Lower leg skin (tissue), 3 donors: Measurements from ENCODE around the gene TCEAL5.

Experiments
- CTCF ChIP-seq, 3 donors: fragments of 450-650 bp; IDR thresholded peaks; one replicate each; pipeline ENCODE4 v1.5.1; 2016; ENCODE audit warnings: antibody characterized with exemption in 3 of 3, mild to moderate bottlenecking in 3 of 3, moderate library complexity in 2 of 3
- POLR2A ChIP-seq, 2 donors: fragments of 450-650 bp; IDR thresholded peaks; one replicate each; pipeline ENCODE4 v1.6.1; 2016 to 2017; ENCODE audit warnings: antibody characterized with exemption in 2 of 2, mild to moderate bottlenecking in 1 of 2, moderate library complexity in 1 of 2

DNA sequence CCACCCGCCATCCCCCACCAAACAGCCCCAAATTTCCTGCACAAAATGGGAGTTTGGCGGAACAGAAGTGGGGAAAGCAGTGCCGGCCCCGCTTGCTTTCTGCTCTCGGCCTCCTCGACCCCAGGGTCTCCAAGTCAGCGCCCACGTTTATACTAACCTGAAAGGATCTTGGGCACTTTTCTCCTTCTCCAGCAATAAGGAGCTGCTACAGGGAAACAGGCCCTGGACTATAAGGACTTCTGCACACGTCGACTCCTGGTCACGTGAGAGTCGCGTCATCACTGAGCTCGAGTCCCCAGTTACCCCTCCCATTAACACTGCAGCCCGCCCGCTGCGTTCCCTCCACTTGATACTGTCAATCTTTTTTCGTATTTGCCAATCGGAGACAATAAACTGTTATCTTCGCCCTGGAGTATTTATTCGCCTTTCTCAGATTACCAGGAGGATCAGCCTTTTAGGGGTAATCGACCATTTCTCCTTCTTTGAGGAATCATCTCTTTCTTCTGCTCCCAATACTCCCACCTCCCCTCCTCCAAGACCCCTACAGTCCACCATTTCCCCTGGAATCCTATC, 21.5 kb downstream of the TCEAL5 start, which contains the start of gene TCEAL8:
- TF ChIP-seq POLR2A (IDR thresholded peaks at IDR 0.05), result no peak
- TF ChIP-seq CTCF (IDR thresholded peaks at IDR 0.05), result no peak
